Measurements from ENCODE around the gene NXN. TPM values are rescaled to one million over a fixed set of nuclear protein-coding genes. Genes with fewer than 3 reads are reported as not detected.
"Not testable (repeated sequence)": the region's sequence is repeated elsewhere in the genome, so short reads cannot be mapped to it uniquely, and the experiment has no call there.

NXN gene
- total RNA-seq, 4 donors from 2014 or later, result 18.9 to 47.2 (median 33.4) TPM

- H3K4me3 ChIP-seq, result no peak overlapping the region
- 90% methylated on average over 5 of the region's 5 CpGs for WGBS
- H3K27me3 ChIP-seq, result no peaks in the 10 kb centered on the region
- TF ChIP-seq POLR2AphosphoS5 (IDR thresholded peaks at IDR 0.05), result no peak
- TF ChIP-seq POLR2A (IDR thresholded peaks at IDR 0.05), result no peak
- no peak for TF ChIP-seq EP300 (IDR thresholded peaks at IDR 0.05)
- TF ChIP-seq CTCF (IDR thresholded peaks at IDR 0.05), result no peak
- no peak overlapping the region for H3K27ac ChIP-seq
- no peaks in the 10 kb centered on the region for H3K9me3 ChIP-seq
- no peaks in the 10 kb centered on the region for H3K36me3 ChIP-seq
- H3K4me1 ChIP-seq, result peaks cover 36% of the 10 kb centered on the region
- no peak for DNase-seq (ENCODE audit: low spot score in 2 of 2)
These were observed 118.8 kb downstream of the NXN start for GRCh38 chr17:860805-861204.

- no peaks in the 10 kb centered on the region for H3K9me3 ChIP-seq
- TF ChIP-seq POLR2AphosphoS5 (IDR thresholded peaks at IDR 0.05) (no peak), POLR2A (IDR thresholded peaks at IDR 0.05) (no peak), EP300 (IDR thresholded peaks at IDR 0.05) (no peak), CTCF (IDR thresholded peaks at IDR 0.05) (no peak)
- no peak for DNase-seq (ENCODE audit: low spot score in 2 of 2)
- H3K36me3 ChIP-seq, result no peaks in the 10 kb centered on the region
- 36% methylated on average over 4 of the region's 4 CpGs for WGBS
- no peak overlapping the region for H3K4me3 ChIP-seq
- peaks cover 42% of the 10 kb centered on the region for H3K4me1 ChIP-seq
- peak overlapping the region; percentile 78 for H3K27ac ChIP-seq
- H3K27me3 ChIP-seq, result no peaks in the 10 kb centered on the region
These were observed 119.8 kb downstream of the NXN start for GRCh38 chr17:859824-860195.

GRCh38 chr17:859061-859823 is 120.3 kb downstream of the NXN start:
- H3K4me3 ChIP-seq, result no peak overlapping the region
- peak overlapping the region; percentile 78 for H3K27ac ChIP-seq
- no peaks in the 10 kb centered on the region for H3K36me3 ChIP-seq
- WGBS, result 27% methylated on average over 20 of the region's 20 CpGs
- TF ChIP-seq CTCF (IDR thresholded peaks at IDR 0.05) (no peak), EP300 (IDR thresholded peaks at IDR 0.05) (no peak), POLR2AphosphoS5 (IDR thresholded peaks at IDR 0.05) (no peak), POLR2A (IDR thresholded peaks at IDR 0.05) (no peak)
- no peak for DNase-seq (ENCODE audit: low spot score in 2 of 2)
- H3K27me3 ChIP-seq, result no peaks in the 10 kb centered on the region
- H3K4me1 ChIP-seq, result peaks cover 38% of the 10 kb centered on the region
- no peaks in the 10 kb centered on the region for H3K9me3 ChIP-seq

GRCh38 chr17:856149-856548 is 123.4 kb downstream of the NXN start:
- no peak overlapping the region for H3K4me3 ChIP-seq
- H3K27me3 ChIP-seq, result no peaks in the 10 kb centered on the region
- 73% methylated on average over 7 of the region's 7 CpGs for WGBS
- no peak overlapping the region for H3K27ac ChIP-seq
- TF ChIP-seq CTCF (IDR thresholded peaks at IDR 0.05) (no peak), EP300 (IDR thresholded peaks at IDR 0.05) (no peak), POLR2A (IDR thresholded peaks at IDR 0.05) (no peak), POLR2AphosphoS5 (IDR thresholded peaks at IDR 0.05) (no peak)
- no peaks in the 10 kb centered on the region for H3K9me3 ChIP-seq
- H3K4me1 ChIP-seq, result peaks cover 44% of the 10 kb centered on the region
- DNase-seq (ENCODE audit: low spot score in 2 of 2), result no peak
- H3K36me3 ChIP-seq, result no peaks in the 10 kb centered on the region

GRCh38 chr17:855569-855968 is 124.0 kb downstream of the NXN start:
- no peaks in the 10 kb centered on the region for H3K27me3 ChIP-seq
- no peak for DNase-seq (ENCODE audit: low spot score in 2 of 2)
- no peaks in the 10 kb centered on the region for H3K9me3 ChIP-seq
- H3K4me1 ChIP-seq, result peaks cover 48% of the 10 kb centered on the region
- no peak overlapping the region for H3K27ac ChIP-seq
- WGBS, result 50% methylated on average over 5 of the region's 5 CpGs
- no peak overlapping the region for H3K4me3 ChIP-seq
- H3K36me3 ChIP-seq, result no peaks in the 10 kb centered on the region
- TF ChIP-seq POLR2A (IDR thresholded peaks at IDR 0.05), result no peak
- TF ChIP-seq EP300 (IDR thresholded peaks at IDR 0.05), result no peak
- TF ChIP-seq POLR2AphosphoS5 (IDR thresholded peaks at IDR 0.05), result no peak
- no peak for TF ChIP-seq CTCF (IDR thresholded peaks at IDR 0.05)

- not testable (repeated sequence) for H3K36me3 ChIP-seq; H3K9me3 ChIP-seq; H3K27me3 ChIP-seq; H3K4me3 ChIP-seq; DNase-seq (ENCODE audit: low spot score in 2 of 2); H3K27ac ChIP-seq
- H3K4me1 ChIP-seq, result peaks cover 34% of the 10 kb centered on the region
- over 99% methylated on average over 9 of the region's 9 CpGs for WGBS
These were observed 126.7 kb downstream of the NXN start for GRCh38 chr17:852850-853249.
